Measurements from ENCODE around the gene KLK4. TPM values are rescaled to one million over a fixed set of nuclear protein-coding genes. Genes with fewer than 3 reads are reported as not detected.

KLK4 gene
- total and polyA plus RNA-seq, 9 of the 15 experiments (the other 6 are each of a cell fraction or from before 2014, with no cell fraction given), result not detected

DNA sequence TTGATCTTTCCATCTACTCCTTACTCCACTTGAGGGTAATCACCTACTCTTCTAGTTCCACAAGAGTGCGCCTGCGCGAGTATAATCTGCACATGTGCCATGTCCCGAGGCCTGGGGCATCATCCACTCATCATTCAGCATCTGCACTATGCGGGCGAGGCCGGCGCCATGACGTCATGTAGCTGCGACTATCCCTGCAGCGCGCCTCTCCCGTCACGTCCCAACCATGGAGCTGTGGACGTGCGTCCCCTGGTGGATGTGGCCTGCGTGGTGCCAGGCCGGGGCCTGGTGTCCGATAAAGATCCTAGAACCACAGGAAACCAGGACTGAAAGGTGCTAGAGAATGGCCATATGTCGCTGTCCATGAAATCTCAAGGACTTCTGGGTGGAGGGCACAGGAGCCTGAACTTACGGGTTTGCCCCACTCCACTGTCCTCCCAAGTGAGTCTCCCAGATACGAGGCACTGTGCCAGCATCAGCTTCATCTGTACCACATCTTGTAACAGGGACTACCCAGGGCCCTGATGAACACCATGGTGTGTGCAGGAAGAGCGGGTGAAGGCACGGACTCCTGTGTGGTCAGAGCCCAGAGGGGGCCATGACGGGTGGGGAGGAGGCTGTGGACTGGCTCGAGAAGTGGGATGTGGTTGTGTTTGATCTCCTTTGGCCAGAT lies 40.6 kb downstream of the KLK4 start (continued):
- TF ChIP-seq, protein P1, sequence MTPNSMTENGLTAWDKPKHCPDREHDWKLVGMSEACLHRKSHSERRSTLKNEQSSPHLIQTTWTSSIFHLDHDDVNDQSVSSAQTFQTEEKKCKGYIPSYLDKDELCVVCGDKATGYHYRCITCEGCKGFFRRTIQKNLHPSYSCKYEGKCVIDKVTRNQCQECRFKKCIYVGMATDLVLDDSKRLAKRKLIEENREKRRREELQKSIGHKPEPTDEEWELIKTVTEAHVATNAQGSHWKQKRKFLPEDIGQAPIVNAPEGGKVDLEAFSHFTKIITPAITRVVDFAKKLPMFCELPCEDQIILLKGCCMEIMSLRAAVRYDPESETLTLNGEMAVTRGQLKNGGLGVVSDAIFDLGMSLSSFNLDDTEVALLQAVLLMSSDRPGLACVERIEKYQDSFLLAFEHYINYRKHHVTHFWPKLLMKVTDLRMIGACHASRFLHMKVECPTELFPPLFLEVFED (CRISPR knock-in tag; conservative IDR thresholded peaks at IDR 0.05), result no peak
- TF ChIP-seq, protein P2, sequence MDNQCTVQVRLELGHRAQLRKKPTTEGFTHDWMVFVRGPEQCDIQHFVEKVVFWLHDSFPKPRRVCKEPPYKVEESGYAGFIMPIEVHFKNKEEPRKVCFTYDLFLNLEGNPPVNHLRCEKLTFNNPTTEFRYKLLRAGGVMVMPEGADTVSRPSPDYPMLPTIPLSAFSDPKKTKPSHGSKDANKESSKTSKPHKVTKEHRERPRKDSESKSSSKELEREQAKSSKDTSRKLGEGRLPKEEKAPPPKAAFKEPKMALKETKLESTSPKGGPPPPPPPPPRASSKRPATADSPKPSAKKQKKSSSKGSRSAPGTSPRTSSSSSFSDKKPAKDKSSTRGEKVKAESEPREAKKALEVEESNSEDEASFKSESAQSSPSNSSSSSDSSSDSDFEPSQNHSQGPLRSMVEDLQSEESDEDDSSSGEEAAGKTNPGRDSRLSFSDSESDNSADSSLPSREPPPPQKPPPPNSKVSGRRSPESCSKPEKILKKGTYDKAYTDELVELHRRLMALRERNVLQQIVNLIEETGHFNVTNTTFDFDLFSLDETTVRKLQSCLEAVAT (IDR thresholded peaks at IDR 0.05), result peak in 1 of 2 experiments; percentile 41; a peak in 2 of 4 replicates
- TF ChIP-seq ZNF431 (CRISPR knock-in tag; IDR thresholded peaks at IDR 0.05) (no peak), TEAD4 (IDR thresholded peaks at IDR 0.05; ENCODE audit: low read length) (peak; percentile 55; the same call in 1 of the 2 replicates), TEAD4 (CRISPR knock-in tag; IDR thresholded peaks at IDR 0.05; ENCODE audit: borderline replicate concordance) (no peak), SRSF3 (IDR thresholded peaks at IDR 0.05; ENCODE audit: insufficient read depth, low read length) (no peak), HDGF (IDR thresholded peaks at IDR 0.05) (no peak), ZKSCAN8 (CRISPR knock-in tag; IDR thresholded peaks at IDR 0.05) (0 out of 2 replicates have a peak, but pooled peaks have one; percentile 30), ZNF76 (CRISPR knock-in tag; IDR thresholded peaks at IDR 0.05; ENCODE audit: borderline replicate concordance) (0 out of 2 replicates have a peak, but pooled peaks have one; percentile 26), MTA2 (IDR thresholded peaks at IDR 0.05; ENCODE audit: low read depth) (no peak), ETV1 (tag; conservative IDR thresholded peaks at IDR 0.05; ENCODE audit: low read depth) (peak; percentile 79), ZNF384 (IDR thresholded peaks at IDR 0.05; ENCODE audit: low read depth, low read length) (peak; percentile 53; the same call in 1 of the 2 replicates), CC2D1A (IDR thresholded peaks at IDR 0.05) (peak; percentile 63; the same call in 1 of the 2 replicates), MTA1 (IDR thresholded peaks at IDR 0.05; ENCODE audit: borderline replicate concordance) (peak; percentile 99), SMAD3 (CRISPR knock-in tag; conservative IDR thresholded peaks at IDR 0.05) (no peak), GATAD2B (IDR thresholded peaks at IDR 0.05; ENCODE audit: borderline replicate concordance) (no peak), CREM (IDR thresholded peaks at IDR 0.05; ENCODE audit: low read depth) (peak; percentile 100), ELF1 (tag; IDR thresholded peaks at IDR 0.05) (no peak)
- TF ChIP-seq, protein P3, sequence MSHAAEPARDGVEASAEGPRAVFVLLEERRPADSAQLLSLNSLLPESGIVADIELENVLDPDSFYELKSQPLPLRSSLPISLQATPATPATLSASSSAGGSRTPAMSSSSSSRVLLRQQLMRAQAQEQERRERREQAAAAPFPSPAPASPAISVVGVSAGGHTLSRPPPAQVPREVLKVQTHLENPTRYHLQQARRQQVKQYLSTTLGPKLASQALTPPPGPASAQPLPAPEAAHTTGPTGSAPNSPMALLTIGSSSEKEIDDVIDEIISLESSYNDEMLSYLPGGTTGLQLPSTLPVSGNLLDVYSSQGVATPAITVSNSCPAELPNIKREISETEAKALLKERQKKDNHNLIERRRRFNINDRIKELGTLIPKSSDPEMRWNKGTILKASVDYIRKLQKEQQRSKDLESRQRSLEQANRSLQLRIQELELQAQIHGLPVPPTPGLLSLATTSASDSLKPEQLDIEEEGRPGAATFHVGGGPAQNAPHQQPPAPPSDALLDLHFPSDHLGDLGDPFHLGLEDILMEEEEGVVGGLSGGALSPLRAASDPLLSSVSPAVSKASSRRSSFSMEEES (CRISPR knock-in tag; IDR thresholded peaks at IDR 0.05), result no peak
- TF ChIP-seq, protein P4, sequence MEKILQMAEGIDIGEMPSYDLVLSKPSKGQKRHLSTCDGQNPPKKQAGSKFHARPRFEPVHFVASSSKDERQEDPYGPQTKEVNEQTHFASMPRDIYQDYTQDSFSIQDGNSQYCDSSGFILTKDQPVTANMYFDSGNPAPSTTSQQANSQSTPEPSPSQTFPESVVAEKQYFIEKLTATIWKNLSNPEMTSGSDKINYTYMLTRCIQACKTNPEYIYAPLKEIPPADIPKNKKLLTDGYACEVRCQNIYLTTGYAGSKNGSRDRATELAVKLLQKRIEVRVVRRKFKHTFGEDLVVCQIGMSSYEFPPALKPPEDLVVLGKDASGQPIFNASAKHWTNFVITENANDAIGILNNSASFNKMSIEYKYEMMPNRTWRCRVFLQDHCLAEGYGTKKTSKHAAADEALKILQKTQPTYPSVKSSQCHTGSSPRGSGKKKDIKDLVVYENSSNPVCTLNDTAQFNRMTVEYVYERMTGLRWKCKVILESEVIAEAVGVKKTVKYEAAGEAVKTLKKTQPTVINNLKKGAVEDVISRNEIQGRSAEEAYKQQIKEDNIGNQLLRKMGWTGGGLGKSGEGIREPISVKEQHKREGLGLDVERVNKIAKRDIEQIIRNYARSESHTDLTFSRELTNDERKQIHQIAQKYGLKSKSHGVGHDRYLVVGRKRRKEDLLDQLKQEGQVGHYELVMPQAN (IDR thresholded peaks at IDR 0.05; ENCODE audit: borderline replicate concordance), result no peak
- TF ChIP-seq, protein P5, sequence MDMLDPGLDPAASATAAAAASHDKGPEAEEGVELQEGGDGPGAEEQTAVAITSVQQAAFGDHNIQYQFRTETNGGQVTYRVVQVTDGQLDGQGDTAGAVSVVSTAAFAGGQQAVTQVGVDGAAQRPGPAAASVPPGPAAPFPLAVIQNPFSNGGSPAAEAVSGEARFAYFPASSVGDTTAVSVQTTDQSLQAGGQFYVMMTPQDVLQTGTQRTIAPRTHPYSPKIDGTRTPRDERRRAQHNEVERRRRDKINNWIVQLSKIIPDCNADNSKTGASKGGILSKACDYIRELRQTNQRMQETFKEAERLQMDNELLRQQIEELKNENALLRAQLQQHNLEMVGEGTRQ (CRISPR knock-in tag; IDR thresholded peaks at IDR 0.05), result no peak

Measured in K562 (cell line).